ENCODE measurements around the gene DLL3.

Gene DLL3

GRCh38 chr19:39489756-39490155 is 9.0 kb upstream of the DLL3 start:
- no peak for DNase-seq

- no peak for DNase-seq
Measured at GRCh38 chr19:39492225-39492624, 6.5 kb upstream of the DLL3 start.

GRCh38 chr19:39492788-39493187 is 6.0 kb upstream of the DLL3 start:
- DNase-seq: no peak

- DNase-seq: no peak
Measured at GRCh38 chr19:39494661-39495060, 4.1 kb upstream of the DLL3 start.

DNA sequence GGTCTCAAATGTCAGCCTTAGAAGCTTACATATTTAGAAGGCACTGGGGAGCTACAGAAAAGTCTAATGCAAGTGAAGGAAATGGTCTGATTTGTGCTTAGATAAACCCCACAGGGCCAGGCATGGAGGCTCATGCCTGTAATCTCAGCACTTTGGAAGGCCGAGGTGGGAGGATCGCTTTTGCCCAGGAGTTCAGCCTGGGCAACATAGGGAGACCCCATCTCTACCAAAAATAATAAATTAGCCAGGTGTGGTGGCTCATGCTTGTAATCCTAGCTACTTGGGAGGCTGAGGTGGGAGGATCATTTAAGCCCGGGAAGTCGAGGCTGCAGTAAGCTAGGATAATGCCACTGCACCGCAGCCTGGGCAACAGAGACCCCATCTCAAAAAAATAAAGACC is 2.7 kb upstream of the DLL3 start:
- no peak for DNase-seq

GRCh38 chr19:39497701-39497995 is 1.1 kb upstream of the DLL3 start:
- no peak for DNase-seq

GRCh38 chr19:39497996-39498797 is 550 bp upstream of the DLL3 start:
- peak; percentile 83 to 87 for DNase-seq

DNA sequence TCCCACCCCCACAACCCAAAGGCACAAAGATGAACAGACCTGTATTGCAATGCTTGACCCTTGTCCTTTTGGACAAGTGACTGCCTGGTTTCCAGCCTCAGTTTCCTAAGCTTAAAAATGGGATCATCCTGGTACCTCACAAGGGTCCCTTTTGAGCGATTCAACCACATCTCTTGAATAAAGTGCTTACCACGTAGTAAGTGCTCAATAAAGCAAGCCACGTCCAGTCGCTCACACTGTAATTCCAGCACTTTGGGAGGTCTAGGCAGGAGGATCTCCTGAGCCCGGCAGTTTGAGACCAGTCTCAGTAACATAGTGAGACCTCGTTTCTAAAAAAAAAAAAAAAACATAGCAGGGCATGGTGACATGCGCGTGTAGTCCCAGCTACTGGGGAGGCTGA is 1.2 kb downstream of the DLL3 start:
- DNase-seq: no peak

DNA sequence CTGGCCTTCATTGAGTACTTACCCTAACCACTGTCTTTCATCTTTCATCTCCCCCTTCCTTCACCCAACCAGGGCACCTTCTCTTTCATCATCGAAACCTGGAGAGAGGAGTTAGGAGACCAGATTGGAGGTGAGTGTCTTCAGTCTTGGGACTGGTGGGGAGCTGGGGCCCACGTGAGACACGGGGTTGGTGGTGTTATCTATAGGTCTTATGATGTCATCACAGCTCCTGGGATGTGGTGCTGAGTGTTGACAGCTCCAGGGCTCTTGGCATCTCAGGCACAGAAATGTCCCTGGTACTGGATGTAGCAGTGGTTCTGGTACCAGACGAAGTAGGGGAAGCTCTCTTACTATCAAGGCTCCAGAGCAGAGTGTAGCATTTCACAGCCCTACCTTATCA is 1.8 kb downstream of the DLL3 start:
- no peak for DNase-seq

- DNase-seq: no peak
Measured at GRCh38 chr19:39501340-39501739, 2.6 kb downstream of the DLL3 start.

- no peak for DNase-seq
Measured at GRCh38 chr19:39502640-39503417, 4.1 kb downstream of the DLL3 start.

DNA sequence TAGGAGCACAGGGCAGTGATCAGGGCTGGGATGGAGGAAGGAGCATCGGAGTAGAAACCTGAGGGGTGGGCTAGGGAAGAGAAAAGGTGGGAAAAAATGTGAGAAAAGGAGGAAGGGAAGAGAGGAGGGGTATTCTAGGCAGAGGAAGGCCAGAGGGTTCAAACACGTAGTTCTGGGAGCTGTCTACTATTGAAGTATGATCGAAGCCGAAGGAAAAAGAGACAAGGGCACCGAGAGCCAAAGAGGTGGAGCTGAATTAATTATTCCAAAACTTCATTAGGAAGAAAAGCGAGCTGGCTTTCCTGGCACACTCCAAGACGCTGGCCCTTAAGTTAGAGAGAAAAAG is 7.8 kb downstream of the DLL3 start:
- DNase-seq: no peak

GRCh38 chr19:39506944-39507714 is 8.4 kb downstream of the DLL3 start:
- DNase-seq: no peak

DNA sequence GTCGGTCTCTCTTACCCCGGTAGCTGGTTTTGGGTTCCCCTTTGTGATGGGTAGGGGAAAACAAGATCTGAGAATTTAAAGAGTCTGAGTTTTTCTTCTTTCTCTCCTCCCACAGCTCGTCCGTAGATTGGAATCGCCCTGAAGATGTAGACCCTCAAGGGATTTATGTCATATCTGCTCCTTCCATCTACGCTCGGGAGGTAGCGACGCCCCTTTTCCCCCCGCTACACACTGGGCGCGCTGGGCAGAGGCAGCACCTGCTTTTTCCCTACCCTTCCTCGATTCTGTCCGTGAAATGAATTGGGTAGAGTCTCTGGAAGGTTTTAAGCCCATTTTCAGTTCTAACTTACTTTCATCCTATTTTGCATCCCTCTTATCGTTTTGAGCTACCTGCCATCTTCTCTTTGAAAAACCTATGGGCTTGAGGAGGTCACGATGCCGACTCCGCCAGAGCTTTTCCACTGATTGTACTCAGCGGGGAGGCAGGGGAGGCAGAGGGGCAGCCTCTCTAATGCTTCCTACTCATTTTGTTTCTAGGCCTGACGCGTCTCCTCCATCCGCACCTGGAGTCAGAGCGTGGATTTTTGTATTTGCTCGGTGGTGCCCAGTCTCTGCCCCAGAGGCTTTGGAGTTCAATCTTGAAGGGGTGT is 9.1 kb downstream of the DLL3 start:
- DNase-seq: no peak

- DNase-seq: no peak
Measured at GRCh38 chr19:39508629-39509028, 9.9 kb downstream of the DLL3 start.

- DNase-seq: no peak
Measured at GRCh38 chr19:39509233-39509632, 10.5 kb downstream of the DLL3 start.

DNA sequence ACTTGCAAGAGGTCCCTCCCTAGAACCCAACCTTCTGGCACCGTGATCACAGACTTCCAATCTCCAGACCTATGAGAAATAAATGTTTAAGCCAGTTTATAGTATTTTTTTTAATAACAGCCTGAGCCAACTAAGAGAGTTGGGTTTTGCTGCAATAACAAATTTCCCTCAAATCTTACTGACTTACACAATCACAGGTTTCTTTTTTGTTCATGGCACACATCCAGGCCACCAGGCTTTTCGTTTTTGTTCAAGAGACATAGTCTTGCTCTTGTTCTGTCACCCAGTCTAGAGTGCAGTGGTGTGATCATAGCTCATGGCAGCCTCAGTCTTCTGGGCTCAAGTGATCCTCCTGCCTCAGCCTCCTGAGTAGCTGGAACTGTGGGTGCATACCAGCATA is 14.2 kb downstream of the DLL3 start:
- no peak for DNase-seq

- peak; percentile 45 to 66 for DNase-seq
Measured at GRCh38 chr19:39514840-39515550, 16.2 kb downstream of the DLL3 start, which contains the start of gene SELENOV. SELENOV (plus strand) TSS chr19:39515139; CDS start chr19:39515213, 74 bp downstream.

DNA sequence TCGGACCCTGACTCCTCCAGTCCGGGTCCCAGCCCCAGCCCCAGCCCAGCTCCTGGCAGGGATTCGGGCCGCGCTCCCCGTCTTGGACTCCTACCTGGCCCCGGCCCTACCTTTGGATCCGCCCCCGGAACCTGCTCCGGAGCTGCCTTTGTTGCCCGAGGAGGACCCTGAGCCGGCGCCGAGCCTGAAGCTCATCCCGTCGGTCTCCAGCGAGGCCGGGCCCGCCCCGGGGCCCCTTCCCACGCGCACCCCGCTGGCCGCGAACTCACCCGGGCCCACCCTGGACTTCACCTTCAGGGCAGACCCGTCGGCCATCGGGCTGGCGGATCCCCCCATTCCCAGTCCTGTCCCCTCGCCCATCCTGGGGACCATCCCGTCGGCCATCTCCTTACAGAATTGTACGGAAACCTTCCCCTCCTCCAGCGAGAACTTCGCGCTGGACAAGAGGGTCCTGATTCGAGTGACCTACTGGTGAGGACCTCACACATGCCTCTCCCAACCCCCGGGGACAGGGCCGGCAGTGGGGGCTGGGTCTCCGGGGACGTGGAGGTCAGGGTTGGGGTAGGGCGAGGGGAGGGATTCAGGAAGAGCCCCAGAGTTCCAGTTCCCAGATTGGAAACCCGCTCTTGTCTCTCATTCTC is 16.9 kb downstream of the DLL3 start:
- no peak for DNase-seq

GRCh38 chr19:39516270-39516669 is 17.5 kb downstream of the DLL3 start:
- DNase-seq: no peak

DNA sequence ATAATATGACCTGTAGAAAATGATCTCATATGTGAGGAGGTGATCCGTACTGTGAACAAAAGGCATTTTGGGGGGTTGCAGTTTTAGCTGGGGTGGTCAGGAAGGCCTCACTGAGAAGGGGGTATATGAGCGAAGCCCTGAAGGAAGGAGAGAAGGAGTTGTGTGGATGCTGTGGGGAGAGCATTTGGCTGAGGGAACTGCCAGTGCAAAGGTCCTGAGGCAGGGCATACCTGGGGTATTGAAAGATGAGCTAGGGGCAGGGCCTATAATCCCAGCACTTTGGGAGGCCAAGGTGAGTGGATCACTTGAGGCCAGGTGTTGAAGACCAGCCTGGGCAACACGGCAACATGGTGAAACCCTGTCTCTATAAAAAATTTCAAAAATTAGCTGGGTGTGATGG is 18.7 kb downstream of the DLL3 start:
- DNase-seq: no peak

GRCh38 chr19:39518458-39518857 is 19.7 kb downstream of the DLL3 start:
- DNase-seq: no peak
